Non-pigmented ciliary epithelial cell (primary cell): ENCODE data around the gene RUFY4.
"Not testable (repeated sequence)": the region's sequence is repeated elsewhere in the genome, so short reads cannot be mapped to it uniquely, and the experiment has no call there.

Experiments
- DNase-seq: peaks from one replicate; pipeline ENCODE4 v3.0.0-alpha.2; 2010; ENCODE audit warnings: low read depth

The RUFY4 gene, protein sequence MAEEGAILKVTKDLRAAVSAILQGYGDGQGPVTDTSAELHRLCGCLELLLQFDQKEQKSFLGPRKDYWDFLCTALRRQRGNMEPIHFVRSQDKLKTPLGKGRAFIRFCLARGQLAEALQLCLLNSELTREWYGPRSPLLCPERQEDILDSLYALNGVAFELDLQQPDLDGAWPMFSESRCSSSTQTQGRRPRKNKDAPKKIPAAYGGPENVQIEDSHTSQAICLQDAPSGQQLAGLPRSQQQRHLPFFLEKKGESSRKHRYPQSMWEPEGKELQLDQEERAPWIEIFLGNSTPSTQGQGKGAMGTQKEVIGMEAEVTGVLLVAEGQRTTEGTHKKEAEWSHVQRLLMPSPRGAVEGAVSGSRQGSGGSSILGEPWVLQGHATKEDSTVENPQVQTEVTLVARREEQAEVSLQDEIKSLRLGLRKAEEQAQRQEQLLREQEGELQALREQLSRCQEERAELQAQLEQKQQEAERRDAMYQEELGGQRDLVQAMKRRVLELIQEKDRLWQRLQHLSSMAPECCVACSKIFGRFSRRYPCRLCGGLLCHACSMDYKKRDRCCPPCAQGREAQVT

DNA sequence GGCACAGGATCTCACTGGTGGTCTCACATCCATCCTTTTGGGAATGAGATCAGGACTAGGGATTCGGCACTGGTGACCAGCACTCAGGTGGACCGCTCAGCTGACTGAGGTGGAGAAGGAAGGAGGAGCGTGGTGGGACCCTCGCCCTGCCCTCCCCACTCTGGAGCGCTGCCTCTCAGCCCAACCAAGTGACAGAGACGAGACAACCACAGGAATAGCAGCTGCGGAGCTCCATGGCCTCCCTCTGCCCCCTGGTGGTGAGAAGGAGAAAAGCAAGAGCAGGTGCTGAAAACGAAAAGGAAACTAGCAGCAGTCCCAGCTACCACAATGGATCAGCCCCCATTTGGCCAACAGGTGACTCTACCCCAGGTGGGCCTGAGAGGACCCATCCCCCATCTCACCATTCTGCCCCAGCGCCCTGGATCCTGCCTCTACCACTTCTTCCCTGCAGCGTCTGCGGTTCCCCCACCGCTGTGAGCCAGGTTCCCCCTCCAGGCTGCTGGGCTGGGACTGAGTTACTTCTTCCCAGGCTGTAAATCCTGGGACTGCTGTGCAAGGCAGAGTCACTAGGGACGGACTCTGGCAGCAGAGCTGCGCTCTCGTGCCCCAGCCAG is at the start of gene RUFY4:
Gene RUFY4, plus strand, starts transcription at position 533 of the 614 bp plus-strand sequence. CDS start 1,353 bp downstream, outside the sequence.
- DNase-seq: not testable (repeated sequence)

DNA sequence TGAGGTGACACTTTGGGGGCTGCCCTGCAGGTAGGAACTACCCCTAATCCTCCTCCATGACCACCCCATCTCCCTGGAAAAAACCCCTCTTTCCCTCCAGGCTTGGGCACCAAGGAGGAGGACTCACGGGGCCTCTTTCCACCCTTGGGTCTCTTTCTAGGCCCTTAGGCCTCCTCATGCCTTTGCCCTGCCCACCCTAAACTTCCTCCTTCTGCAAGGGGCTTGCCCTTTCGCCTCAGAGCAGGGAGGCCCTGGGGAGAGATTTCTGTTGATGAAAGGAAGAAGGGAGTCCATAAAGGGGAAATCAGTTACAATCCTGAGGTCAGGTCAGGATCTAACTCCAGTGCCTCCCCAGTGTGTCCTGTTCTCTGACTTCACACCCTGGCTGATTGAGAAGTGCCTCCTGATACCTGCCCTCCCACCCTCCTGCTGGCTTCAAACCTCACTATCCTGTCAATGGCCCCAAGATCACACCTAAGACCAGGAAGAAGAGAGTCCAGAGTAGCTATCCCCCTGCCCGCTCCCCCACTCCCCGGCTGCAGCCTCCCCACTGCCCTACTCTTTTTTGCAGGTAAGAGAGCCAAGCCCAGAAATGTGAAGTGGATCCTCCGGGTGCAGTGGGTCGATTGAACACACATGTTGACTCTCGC is 49.5 kb upstream of the RUFY4 start:
- DNase-seq: no peak

DNA sequence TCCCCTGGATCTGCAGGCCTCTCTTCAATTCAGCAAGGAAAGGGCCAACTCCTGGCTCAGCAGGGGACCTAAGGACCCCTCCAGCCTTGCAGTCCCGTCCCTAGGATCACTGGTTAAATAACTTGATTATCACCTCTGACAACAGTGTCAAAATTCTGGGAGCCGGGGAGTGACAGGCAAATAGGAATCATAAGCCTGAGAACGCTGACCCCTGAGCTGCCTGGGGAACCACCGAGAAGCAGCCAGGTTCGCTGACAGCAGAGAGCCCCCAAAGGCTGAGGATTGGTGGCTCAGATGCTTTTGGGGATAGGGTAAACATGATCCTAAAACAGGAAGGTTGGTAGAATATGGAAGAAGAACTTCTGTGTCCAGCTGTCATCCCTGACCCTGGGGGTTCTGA is 48.8 kb upstream of the RUFY4 start:
- no peak for DNase-seq

DNA sequence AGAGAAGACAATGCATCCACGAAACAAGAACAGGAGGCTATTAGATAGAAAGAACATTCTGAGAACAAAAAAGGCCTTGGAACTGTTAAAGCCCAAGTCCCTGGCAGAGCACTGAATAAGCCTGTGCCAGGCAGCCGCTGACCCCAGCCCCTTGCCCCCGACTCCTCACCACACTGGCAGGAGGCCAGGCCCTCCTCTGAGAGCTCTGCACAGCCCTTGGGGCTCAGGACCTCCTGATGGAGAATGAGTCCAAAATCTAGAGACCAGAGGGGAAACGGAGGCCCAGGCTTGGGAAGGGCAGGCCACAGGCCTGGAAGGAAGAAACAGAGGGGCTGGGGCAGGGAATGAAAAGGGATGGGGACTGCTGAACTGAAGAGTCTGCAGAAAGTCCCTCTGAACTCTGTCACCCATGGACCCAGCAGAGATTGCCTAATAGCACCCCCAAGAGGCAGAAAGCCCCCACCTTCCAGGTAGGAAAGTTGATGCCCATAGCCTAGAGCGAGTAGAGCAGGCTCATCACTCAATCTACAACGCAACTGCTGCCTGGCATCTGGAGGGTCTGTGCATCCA is 48.0 kb upstream of the RUFY4 start:
- DNase-seq: no peak

DNA sequence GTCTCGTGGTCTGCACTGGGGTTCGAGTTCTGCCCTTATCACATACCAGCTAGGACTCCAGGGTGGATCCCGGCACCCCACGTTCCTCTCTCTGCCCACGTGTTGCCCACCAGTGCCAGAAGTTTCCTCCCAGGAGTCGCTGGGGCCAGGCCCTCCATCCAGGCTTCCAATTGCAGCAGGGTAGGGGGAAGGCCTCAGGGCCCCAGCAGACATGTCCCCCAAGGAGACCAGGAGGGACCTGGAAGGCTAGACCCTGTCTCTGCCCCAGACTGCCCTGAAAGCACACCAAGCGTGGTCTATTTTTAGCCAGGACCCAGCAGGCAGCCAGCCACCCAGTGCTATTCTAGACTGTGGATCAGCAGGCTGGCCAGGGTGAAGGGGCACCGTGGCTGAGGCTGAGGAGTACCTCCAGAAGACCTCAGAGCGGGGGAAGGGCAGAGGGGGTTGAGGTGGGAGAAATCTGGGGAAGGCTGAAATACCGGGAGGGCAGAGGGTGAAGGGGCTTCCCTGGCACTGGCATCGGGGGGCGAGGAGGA is 47.4 kb upstream of the RUFY4 start:
- no peak for DNase-seq

DNA sequence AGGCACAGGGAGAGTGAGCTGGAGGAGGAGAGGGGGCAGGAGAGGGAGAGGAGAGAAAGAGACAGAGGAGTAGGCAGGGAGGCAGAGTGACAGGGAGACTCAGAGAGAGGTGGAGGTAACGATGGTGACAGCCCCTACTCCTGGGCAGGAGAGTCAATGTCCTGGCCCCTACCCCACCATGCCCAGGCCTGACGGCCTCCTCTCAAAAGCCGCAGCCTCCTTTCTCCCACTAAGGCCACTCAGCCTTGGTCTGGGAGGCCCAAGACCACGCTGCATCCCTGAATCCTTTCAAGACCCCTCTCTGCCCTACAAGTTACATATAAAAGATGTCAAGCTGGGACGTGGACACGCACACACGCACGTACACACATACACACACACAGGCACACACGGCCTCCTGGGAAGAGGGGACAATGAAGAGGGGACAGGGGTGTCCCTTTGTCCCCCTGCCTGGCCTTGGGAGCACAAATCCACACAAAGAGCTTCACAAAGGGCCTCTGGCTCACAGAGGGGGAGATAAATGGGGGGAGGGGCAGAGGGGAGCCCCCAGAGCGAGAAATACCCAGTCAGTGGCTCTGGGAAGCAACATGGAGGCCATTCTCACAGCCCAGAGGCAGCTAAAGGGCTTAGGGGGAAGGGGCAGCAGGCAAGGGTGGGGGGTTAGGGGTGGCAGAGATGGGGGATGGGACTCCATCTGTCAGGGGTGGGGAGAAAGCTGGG is 46.8 kb upstream of the RUFY4 start:
- DNase-seq: no peak

DNA sequence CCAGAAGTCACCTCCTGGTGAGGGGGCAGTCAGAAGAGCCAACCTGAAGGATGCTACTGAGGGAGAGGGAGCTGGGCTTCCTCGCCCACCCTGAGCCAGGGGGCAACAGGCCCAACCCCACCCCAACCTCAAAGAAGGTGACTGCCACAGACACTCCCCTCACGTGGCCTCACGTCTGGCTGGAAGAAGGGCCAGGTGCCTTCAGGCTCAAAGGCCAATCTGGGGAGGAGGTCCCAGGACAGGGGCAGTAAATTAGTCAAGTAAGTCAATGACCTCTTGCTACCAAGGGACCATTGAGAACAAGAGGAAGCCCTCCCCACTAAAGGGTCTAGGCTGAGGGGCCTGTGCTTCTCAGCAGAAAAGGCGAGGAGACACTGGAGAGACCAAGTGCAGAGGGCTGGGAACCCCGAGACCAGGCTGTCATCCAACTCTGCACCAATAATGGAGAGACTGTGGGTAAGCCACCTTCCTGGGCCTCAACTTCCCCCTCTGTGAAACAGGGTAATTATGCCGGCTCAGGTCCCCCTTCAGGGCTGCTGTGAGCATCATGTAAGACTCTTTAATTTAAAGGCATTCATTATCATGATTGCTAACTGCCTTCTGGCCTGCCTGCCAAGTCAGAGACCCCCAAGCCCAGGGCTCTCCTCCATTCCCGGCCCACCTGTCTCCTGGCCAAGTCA is 46.1 kb upstream of the RUFY4 start:
- no peak for DNase-seq

DNA sequence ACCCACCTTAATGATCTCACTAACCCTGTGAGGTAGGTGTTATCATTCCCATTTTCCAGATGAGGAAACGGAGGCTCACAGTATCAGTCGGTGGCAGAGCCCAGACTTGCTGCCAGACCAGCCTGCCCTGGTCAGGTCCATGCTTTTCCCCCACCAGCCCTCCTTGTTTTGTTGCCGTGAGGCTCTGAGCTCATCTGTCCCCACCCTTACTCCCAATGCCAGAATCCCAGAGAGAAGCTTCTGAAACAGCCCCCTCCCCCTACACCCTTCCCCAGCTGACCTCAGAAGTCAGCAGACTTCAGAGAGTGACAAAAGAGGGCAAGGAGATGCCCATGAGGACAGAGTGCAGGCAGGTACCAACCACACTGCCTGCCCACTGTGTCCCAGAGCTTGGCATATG is 45.4 kb upstream of the RUFY4 start:
- no peak for DNase-seq

DNA sequence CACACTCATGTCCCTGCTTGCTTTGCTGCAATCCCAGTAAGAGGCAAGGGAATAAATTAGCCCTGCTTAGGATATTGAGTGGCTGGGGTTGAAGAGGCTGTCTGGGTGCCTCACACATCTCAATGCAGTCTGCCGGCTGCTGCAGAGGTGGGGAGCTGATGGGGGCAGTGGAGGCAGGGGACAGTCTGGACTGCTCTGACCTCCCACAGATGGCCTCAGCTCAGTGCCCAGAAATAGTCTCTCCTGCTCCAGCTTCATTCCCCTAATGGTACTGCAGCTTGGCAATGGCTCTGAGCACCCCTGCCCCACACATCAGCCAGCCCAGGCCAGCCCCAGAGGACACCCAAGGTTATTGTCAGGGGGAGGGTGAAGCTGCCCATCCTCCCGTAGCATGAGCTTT is 44.7 kb upstream of the RUFY4 start:
- no peak for DNase-seq

DNA sequence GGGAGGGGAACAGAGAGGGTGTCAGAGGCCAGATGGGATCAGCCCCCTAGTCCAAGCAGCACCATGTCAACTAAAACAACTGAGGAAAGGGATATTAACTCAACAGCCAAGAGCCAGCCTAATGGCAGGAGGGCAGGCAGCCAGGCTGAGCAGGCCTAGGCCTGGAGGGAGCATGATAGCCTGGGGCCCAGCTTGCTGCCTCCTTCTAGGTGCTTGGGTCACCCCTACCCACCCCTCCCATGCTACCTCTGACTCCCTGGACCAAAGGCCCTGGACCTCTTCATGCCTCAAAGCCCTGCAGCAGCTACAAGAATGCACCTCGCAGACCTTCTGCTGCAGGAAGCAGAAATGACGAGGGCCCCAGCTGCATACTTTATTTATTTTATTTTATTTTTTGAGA is 44.2 kb upstream of the RUFY4 start:
- no peak for DNase-seq

DNA sequence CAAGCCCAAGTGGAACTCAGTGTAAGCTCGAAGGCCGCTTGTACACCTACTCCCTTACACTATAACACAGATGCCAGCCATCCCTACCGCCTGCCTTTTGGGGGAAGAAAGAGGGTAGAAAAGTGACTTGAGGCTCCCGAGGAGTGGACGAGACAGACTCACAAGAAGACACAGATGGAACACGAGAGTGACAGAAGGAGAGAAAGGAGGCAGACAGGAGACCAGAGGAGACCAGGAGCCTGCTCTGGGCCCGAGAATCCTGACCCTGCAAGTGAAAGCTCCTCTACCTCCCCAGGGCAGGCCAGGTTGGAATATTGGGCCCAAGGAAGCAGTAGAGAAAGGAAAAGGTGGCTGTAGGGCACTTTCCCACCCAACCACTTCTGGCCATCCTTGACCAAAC is 42.8 kb upstream of the RUFY4 start:
- DNase-seq: no peak

DNA sequence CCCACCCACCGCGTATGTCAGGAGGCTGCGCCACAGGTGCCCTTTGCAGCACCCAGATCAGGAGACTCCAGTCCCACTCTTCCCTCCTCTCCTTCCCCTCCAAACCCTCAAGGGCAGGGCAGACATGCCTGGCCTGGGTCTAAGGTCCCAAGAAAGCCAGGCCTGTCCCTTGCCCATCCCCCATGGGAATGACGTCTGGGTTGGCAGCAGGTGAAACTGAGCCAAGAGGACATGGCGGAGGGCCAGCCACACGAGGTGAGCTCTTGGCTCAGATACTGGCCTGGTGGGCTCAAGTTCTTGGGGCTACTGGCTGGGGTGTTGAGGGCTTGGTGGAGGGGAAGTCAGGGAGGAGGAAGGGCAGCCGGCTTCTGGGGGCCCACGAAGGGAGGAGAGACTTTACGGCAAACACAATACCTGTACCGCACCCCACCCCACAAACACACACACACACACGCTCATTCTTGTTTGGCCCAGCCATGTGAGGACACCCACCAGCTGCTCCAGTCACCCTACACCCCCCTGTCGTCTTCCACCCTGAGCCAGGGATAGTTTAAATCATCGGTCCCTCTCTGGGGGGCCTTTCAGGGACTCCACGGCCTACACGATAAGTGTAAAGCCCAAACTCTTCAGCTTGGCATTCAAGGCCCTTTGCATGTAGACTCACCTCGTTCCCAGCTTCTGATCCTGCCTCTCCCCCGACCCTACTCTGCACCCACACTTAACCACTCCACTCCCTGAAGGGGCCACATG is 42.2 kb upstream of the RUFY4 start:
- DNase-seq: no peak

DNA sequence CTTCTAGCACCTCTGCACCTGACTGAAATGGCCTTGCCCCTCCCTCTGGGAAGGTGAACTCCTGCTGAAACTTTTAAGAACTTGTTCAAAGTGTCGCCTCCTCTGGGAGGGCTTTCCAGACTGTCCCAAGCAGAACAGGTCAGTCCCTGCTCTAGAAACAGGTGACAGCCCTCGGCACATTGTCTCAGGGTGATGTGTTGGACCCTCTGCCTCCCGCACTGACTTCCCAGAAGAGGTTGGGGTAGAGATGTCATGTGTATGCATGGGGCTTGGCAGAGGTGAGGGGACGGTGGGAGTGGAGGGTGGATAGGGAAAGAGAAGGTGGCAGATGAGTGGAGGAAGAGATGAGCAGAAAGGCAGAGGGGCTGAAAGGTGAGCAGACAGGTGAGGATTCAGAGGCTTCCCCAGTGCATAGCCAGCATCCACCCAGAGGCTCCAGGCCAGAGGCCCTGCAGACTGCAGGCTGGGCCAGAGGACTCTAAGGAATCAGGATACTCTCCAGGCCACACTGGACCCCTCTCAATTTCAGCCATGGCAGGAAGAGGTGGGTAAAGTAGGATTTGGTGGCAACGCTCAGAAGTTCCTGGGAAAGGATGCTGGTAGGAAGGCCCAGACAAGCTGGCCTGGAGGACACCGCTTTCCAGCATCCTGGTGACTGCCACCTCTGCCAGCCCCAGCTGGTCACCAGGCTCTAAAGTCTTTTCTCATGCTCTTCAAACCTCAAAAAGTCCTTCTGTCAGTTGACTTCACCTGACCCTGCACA is 41.4 kb upstream of the RUFY4 start:
- DNase-seq: no peak

DNA sequence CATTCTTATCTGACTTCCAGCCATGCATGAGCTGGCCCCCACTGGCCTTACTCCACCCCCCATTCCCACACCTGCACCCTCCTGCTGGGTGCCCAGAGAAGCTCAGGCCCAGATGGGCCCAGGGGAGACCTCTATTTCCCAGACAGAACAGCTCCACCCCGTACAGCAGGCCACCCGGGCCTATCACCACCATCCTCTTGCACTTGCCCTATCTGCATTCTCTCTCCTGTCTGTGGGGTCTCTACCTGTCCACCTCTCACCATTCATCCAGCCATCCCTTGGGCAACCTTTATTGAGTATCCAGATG is 40.9 kb upstream of the RUFY4 start:
- DNase-seq: no peak

DNA sequence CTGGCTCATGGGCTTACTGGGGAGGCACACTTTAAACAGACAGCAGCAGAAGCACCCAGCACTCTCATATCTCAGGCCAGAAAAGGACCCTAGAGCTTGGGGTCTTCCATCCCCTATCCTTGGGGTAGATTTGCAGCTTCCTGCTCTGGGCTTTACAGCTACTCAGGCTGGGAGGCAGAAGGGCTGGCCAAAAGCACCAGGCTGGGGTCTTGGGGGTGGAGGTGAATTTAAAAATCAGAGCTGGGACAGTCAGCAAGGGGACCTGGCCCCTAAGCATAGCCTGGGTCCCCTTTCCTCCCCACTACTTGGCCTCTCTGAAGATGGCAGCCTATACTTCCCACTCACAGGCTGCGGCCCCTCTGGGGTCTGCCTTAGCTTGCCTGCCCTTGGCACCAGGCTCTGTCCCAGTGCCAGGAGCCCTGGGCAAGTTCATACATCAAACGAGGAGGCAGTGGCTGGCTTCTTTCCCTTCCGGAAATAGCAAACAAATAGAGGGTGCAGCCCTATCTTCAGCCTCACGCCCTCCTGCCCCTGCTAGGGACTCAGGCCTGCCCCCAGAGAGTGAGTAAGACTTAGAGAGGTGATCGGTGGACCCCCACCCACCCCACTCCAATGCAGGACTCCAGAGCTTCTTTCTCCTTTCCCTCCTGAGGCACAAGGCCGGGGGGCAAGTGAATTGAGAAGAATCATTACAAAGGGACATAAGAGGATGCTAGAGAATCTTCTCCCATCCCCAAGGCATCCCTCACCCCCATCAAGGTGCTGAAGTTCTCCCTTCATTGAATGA is 40.3 kb upstream of the RUFY4 start:
- DNase-seq: no peak

DNA sequence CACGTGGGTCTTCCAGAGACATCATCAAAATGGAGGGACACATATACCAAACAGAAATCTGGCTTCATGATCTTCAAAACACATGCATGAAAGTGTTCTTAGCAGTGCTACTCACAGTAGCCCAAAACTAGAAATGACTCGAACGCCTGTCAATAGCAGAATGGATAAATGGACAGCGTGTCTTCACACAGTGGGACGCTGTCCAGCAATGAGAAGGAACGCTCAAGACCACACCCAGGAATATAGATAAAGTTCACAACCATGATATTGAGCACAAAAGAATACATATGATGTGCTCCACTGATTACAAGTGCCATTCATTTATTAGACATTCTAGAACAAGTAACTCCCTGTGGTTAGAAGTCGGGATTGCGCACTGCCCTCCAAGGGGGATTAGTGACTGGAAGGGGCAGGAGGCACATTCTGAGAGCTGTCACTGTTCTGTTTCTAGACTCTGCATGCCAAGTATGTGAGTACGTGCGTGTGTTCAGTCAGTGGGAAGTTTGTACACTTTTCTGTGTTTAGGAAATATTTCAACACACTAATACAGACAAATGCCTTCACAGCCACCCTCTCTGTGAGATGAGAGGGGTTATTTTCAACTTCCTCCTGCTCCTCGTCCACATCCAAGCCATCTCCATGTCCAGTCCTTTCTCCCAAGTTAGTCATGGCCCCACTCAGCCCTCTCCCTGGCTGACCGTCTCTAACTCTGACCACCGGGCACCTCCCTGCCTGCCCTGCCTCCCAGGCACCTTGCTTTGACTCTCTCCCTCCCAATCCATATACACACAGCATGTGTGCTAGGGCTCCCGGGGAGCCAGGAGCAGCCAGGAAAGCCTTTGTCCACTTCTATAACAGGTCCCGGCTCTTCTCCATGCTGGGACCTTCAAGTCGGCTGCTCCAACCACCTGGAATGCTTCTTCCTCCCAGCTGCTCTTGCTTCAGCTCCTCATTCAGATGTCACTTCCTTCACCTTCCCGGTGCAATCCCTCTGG is 39.4 kb upstream of the RUFY4 start:
- DNase-seq: no peak

DNA sequence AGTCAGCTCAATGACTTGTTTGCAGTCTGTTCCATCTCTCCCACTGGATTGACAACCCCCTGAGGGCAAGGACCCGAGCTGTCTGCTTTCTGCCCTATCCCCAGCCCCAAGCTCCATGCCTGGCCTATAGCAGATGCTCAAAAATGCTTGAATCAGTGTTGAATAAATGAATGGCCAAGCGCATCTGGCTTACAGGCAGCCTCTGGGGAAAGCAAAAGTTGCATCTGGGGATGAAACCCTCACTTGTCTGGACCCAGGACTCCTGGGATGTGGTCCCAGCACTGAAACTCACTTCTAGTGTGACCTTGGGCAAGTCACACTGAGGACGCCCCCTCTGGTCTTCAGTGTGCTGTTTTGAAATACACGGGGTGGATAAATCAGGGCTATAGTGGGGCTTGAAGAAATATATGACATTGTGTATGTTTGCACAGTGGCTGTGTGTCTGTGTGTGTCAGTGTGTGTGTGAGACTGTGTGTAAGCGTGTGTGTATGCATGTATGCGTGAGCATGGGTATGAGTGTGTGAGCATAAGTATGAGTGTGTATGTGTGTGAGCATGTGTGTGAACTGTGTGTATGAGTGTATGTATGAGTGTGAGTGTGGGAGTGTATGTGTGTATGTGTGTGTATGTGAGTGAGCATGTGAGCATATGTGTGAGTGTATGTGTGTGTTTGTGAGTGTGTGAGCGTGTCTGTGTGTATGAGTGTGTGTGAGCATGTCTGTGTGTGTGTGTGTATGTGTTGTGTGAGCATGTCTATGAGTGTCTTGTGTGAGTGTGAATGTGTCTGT is 38.5 kb upstream of the RUFY4 start:
- no peak for DNase-seq
